ENCODE data around the gene ADK.

Gene ADK

DNA sequence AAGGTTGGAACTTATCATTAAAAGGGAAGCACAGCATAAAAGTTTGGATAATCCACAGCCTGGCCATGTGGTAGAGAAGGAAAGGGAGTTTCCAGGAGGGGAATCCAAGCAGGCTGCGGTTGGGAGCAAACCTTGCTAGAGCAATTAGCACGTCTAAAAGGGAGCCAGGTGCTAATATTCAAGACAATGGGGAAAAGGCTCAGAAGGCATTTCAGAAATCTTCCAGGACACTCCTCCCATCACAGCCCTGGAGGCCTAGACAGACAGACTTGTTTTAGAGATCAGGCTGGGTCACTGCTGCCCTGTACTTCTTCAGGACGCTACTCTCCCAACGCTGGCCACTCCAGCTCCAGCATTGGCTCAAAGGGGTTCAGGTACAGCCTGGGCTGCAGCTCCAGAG, 579.2 kb downstream of the ADK start:
- Histone ChIP-seq H3K27ac (no peak overlapping the region), H3K79me2 (no peaks in the 10 kb centered on the region), H3K36me3 (ENCODE audit: control insufficient read depth, insufficient read depth, low read length) (no peaks in the 10 kb centered on the region), H3K27me3 (ENCODE audit: control insufficient read depth, insufficient read depth, low read length) (no peaks in the 10 kb centered on the region), H3K9ac (no peak overlapping the region), H3K4me1 (no peaks in the 10 kb centered on the region), H3K4me2 (ENCODE audit: low read length) (no peak overlapping the region), H2AFZ (no peak overlapping the region), H3K4me3 (ENCODE audit: low read depth, low read length) (no peak overlapping the region), H3K9me3 (ENCODE audit: control insufficient read depth, low read length) (no peaks in the 10 kb centered on the region)
- TF ChIP-seq, protein P1, sequence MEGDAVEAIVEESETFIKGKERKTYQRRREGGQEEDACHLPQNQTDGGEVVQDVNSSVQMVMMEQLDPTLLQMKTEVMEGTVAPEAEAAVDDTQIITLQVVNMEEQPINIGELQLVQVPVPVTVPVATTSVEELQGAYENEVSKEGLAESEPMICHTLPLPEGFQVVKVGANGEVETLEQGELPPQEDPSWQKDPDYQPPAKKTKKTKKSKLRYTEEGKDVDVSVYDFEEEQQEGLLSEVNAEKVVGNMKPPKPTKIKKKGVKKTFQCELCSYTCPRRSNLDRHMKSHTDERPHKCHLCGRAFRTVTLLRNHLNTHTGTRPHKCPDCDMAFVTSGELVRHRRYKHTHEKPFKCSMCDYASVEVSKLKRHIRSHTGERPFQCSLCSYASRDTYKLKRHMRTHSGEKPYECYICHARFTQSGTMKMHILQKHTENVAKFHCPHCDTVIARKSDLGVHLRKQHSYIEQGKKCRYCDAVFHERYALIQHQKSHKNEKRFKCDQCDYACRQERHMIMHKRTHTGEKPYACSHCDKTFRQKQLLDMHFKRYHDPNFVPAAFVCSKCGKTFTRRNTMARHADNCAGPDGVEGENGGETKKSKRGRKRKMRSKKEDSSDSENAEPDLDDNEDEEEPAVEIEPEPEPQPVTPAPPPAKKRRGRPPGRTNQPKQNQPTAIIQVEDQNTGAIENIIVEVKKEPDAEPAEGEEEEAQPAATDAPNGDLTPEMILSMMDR (IDR thresholded peaks at IDR 0.05) = no peak

- TF ChIP-seq, protein P1 (IDR thresholded peaks at IDR 0.05) = no peak
- H3K36me3 ChIP-seq (ENCODE audit: control insufficient read depth, insufficient read depth, low read length) = no peaks in the 10 kb centered on the region
- no peaks in the 10 kb centered on the region for H3K9me3 ChIP-seq (ENCODE audit: control insufficient read depth, low read length)
- no peak overlapping the region for H2AFZ ChIP-seq
- peaks cover 6% of the 10 kb centered on the region for H3K4me1 ChIP-seq
- H3K79me2 ChIP-seq = peaks cover 2% of the 10 kb centered on the region
- H3K4me2 ChIP-seq (ENCODE audit: low read length) = no peak overlapping the region
- no peak overlapping the region for H3K9ac ChIP-seq
- H3K27ac ChIP-seq = no peak overlapping the region
- H3K4me3 ChIP-seq (ENCODE audit: low read depth, low read length) = no peak overlapping the region
- no peaks in the 10 kb centered on the region for H3K27me3 ChIP-seq (ENCODE audit: control insufficient read depth, insufficient read depth, low read length)
Observed at GRCh38 chr10:74733612-74734011, 582.6 kb downstream of the ADK start.

DNA sequence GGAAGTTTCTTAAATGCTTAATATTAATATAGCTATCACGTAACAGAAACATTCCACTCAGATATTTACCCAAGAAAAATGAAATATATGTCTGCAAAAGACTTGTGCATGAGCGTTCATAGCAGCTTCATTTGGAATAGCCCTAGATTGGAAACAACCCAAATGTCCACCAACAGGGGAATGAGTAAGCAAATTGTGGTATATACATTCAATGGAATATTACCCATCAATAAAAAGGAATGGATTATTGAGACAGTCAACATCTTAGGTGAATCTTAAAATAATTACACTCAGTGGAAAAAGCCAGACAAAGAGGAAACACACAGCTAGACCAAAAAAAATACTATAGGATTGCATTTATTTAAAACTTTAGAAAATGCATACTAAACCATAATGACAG, 585.0 kb downstream of the ADK start:
- Histone ChIP-seq H3K27ac (no peak overlapping the region), H3K36me3 (ENCODE audit: control insufficient read depth, insufficient read depth, low read length) (no peaks in the 10 kb centered on the region), H3K9ac (no peak overlapping the region), H3K79me2 (peaks cover 2% of the 10 kb centered on the region), H3K4me3 (ENCODE audit: low read depth, low read length) (no peak overlapping the region), H3K4me1 (peaks cover 10% of the 10 kb centered on the region), H3K4me2 (ENCODE audit: low read length) (no peak overlapping the region), H3K27me3 (ENCODE audit: control insufficient read depth, insufficient read depth, low read length) (no peaks in the 10 kb centered on the region), H3K9me3 (ENCODE audit: control insufficient read depth, low read length) (no peaks in the 10 kb centered on the region), H2AFZ (no peak overlapping the region)
- TF ChIP-seq, protein P1 (IDR thresholded peaks at IDR 0.05) = no peak

GRCh38 chr10:74738052-74738451, 587.0 kb downstream of the ADK start:
- no peak overlapping the region for H3K4me3 ChIP-seq (ENCODE audit: low read depth, low read length)
- peaks cover 2% of the 10 kb centered on the region for H3K79me2 ChIP-seq
- H3K36me3 ChIP-seq (ENCODE audit: control insufficient read depth, insufficient read depth, low read length) = no peaks in the 10 kb centered on the region
- H3K9me3 ChIP-seq (ENCODE audit: control insufficient read depth, low read length) = no peaks in the 10 kb centered on the region
- H3K27me3 ChIP-seq (ENCODE audit: control insufficient read depth, insufficient read depth, low read length) = no peaks in the 10 kb centered on the region
- no peak overlapping the region for H3K4me2 ChIP-seq (ENCODE audit: low read length)
- H3K4me1 ChIP-seq = peaks cover 10% of the 10 kb centered on the region
- peak overlapping the region; percentile 10 for H2AFZ ChIP-seq
- no peak overlapping the region for H3K9ac ChIP-seq
- TF ChIP-seq, protein P1 (IDR thresholded peaks at IDR 0.05) = peak; percentile 10
- H3K27ac ChIP-seq = no peak overlapping the region

- no peak overlapping the region for H3K4me3 ChIP-seq (ENCODE audit: low read depth, low read length)
- H2AFZ ChIP-seq = peak overlapping the region; percentile 76
- H3K36me3 ChIP-seq (ENCODE audit: control insufficient read depth, insufficient read depth, low read length) = no peaks in the 10 kb centered on the region
- H3K9ac ChIP-seq = no peak overlapping the region
- H3K27me3 ChIP-seq (ENCODE audit: control insufficient read depth, insufficient read depth, low read length) = no peaks in the 10 kb centered on the region
- peaks cover 10% of the 10 kb centered on the region for H3K4me1 ChIP-seq
- TF ChIP-seq, protein P1 (IDR thresholded peaks at IDR 0.05) = no peak
- no peak overlapping the region for H3K27ac ChIP-seq
- H3K9me3 ChIP-seq (ENCODE audit: control insufficient read depth, low read length) = no peaks in the 10 kb centered on the region
- H3K4me2 ChIP-seq (ENCODE audit: low read length) = no peak overlapping the region
- peaks cover 2% of the 10 kb centered on the region for H3K79me2 ChIP-seq
Observed at GRCh38 chr10:74738542-74738941, 587.5 kb downstream of the ADK start.

Data from parathyroid adenoma (tissue), 2 donors.